ENCODE data around the gene NDFIP2.

Gene NDFIP2

DNA sequence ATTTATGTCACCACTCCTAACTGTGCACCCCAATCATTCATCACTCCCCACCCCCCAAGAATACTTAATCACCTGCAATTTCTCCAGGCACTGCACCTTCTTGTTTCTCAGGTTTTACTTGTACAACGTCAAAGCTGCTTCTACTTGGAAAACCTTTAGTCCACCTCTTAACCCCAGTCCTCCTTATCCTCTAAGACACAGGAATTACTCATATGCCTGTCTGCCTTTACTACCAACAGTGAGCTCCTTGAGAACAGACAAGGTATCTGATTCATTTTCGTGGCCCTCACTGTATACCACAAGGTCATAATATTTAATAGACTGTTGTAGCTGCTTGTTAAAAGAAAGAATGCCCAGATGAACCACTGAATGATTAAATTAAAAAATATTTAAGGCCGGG is 21.0 kb upstream of the NDFIP2 start:
- FAIRE-seq = no peak

DNA sequence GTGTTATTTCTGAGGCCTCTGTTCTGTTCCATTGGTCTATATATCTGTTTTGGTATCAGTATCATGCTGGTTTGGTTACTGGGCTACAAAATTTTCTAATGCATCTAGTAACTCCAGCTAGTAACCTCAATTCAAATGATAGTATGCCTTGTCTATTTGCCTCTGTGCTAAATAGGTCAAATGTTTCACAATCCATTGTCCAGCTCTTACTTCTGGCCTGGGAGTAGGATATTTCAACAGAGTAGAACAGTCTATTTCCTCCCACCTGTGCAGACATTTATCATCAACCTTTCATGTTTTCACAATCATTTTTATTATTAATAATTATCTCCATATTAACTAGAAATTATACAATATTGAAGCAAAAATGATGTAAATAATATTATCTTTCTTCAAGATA is 18.1 kb upstream of the NDFIP2 start:
- FAIRE-seq = no peak

DNA sequence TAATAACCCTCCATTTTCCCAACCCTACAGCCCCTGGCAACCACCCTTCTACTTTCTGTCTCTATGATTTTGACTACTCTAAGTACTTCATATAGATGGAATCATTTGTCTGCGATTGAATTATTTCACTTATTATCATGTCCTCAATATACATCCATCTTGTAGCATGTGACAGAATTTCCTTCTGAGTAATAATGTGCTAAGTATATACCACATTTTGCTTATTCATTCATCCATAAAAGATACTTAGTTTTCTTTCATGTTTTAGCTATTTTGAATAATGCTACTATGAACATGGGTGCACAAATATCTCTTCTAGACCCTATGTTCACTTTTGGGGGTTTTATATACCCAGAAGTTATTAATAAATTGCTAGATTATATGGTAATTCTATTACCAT is 17.4 kb upstream of the NDFIP2 start:
- no peak for FAIRE-seq

- no peak for FAIRE-seq
Observed at GRCh38 chr13:79466872-79467271, 14.1 kb upstream of the NDFIP2 start.

DNA sequence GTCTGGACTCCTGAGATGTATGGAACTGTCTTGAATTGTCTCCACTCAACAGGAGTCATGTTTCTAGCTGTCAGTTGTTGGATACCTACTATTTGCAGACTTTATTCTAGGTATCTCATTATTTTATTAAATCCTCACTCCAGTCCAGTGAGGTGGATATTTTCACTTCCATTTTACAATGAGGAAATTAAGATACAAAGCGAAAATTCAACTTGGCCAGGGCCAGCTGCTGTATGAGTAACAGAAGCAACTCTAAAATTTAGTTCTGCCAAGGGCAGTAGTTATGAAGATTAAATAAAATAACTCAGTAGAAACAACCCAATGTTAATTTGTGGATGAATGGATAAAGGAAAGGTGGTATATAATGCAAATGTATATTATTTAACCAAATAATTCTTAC is 12.6 kb upstream of the NDFIP2 start:
- FAIRE-seq = no peak

- no peak for FAIRE-seq
Observed at GRCh38 chr13:79468819-79469218, 12.1 kb upstream of the NDFIP2 start.

DNA sequence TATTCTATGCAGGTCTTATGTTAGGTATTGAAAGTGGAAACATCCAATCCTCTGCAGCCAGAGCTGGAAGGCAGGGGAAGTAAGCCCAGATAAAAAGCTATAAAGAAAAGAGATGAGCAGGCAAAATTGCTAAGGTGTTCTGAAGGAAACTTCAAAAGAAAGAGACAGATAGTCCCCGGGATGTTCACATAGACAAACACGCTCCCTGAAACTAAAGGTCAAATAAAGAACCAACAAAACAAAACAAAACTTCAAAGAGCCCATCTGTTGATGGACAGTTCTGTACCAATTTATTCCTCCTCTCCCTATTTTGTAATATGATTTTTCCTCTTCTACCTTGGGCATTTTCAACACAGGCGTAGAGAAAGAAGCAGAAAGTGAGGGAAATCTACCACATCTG is 11.3 kb upstream of the NDFIP2 start:
- FAIRE-seq = no peak

DNA sequence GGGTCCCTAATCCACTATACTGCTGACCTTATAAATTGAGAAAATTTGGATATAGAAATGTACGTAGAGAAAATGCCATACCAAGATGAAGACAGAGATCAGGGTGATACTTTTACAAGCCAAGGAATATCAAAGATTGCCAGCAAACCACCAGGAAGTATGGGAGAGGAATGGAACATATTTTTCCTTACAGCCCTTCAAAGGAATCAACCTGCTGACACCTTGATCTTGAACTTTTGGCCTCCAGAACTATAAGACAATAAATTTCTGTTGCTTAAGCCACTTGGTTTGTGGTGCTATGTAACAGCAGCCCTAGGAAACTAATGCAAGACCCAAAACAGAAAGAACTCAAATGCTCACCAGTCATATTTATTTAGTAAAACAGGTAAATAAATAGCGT is 10.3 kb upstream of the NDFIP2 start:
- no peak for FAIRE-seq

DNA sequence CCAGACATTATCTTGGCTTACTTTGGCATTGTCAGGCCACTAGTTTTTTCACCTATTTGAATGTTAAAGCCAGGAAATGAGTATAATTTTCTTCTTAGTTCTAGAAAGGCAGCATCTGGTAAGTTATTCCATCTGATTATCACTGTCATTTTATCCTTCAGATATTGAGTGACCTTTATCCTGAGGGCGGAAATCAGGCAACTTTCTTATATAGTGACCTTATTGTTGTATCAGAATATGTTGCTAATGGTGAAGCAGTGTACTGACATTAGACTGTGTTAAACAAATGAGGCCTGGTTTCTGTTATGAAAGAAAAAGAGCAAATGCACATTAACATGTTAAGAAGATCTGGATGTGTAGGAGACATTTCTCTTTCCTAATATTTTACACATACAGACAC is 5.4 kb upstream of the NDFIP2 start:
- FAIRE-seq = no peak

- FAIRE-seq = no peak
Observed at GRCh38 chr13:79477968-79478367, 3.0 kb upstream of the NDFIP2 start.

DNA sequence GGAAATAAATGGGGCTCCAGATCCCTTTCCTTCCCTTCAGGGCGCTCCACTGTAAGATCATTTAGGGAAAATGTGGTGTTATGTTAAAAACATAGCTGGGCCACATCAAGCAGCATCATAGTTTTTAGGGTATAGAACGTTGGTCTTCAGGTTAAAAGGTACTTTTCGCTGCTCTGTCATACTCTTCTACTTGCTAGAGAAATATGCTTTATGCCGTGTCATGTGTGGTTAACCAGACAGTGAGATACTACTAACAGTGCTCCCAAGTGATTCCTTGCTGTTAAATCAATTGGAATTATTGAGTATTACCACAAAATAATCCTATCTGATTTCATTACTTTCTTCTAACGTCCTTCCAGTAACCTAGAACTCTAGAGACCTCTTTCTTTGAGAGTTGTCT is 1.1 kb upstream of the NDFIP2 start:
- no peak for FAIRE-seq

DNA sequence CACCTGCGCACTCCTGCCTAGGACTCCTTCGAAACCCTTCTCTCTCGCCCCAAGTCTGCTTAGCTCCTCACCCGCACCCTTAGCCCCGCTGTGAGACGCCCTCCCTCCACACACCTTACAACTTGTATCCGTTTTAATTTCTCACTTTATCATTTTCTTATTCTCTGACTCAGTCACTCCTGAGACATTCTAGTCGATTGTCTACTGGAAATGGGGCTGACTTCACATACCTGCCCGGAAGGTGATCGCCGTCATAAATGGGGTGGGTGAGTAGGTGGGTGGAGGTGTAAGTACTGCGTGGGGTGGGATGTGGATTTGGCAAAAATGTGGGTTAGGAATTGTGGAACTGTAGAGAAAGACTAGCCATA is 714 bp downstream of the NDFIP2 start:
- FAIRE-seq = no peak

DNA sequence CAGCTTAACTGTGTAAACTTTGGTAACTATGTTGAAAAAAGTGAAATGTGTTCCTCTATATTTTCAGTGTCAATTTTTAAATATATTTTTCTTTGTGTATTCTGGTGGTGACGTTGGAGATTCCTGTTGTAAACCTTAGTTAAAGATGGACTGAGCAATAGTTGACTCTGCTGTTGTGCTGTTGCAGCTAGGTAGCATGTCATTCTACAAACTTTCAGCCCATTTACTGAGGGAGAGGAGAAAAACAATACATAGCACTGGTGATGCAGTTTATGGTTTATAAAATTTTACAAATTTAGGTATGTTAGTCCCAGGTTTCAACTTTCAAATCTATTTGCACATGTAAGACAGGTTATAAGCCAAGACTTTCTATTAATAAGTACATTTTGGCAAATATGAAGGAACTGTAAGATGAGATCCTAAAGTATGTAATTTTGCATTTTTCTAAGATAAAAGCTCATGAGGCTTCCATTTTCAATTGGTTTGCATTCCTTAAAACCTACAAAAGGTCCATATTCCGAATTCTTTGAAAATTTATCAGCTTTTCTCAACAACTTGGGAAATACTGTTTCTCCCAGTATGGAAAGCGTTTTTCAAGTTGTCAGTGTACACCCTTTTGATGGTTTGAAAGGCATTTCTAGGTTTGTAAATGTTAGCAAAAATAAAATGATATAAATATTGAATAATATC is 1.5 kb downstream of the NDFIP2 start:
- no peak for FAIRE-seq

DNA sequence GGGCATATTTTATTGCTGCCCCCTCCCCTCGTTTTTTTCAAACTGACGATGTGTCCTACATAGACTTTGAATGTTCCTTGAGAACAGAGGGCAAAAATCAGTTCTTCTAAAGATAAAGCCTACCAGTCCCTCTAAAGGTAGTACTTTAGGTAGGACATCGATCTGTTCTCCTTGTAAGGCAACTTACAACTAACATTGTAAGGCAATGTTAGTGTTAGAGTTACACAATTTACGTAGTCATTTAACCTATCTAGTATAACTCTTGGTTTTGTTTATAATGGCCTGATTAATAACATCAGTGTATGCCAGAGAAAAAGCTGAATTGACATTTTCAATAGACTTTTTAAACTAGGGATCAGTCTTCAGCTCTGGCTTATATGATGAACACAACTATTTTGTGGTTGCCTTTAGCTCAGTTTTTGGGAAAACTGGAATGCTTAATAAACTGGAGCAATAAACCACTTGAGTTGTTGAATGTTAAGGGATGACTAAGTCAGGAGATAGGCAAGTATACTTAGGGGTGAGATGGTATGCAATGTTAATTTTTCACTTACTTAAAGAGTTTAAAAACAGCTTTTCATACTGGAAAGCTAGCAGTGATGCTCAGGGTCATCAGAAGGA is 2.2 kb downstream of the NDFIP2 start:
- FAIRE-seq = no peak

DNA sequence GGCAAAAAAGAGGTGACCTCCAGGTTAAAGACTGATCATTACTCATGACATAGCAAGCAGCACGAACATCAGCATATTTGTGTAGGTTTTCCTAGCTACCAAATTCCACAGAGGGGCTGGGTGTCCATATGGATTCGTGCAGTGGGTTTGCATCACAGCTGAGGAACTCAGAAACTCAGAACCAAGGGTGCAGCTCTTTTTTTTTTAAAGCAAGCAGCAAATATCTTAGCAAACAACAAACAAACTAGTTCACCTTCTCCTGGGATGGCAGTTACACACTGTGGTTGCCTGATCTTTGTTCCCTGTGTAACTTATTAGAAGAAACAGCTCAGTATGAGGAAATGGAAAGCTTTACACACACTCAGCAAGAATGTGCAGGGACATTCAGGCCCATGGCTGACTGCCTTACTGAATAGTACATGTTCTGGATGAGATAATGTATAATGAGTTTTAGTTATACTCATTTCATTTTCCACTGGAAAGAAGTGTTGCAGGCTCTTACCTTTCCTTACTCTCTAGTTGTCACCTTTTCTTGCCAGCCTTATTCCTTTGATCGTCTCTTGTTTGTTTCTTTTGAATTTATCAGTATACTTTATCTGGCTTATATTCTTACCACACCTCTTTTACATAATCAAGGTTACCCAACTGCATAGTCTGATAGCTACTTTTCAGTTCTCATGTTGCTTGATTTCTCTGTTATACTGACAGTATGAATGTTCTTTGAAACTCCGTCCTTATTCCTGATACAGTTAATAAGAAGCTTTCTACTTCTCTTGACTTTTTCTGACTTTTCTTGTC is 4.3 kb downstream of the NDFIP2 start:
- FAIRE-seq = no peak

GRCh38 chr13:79486433-79487188 is 5.7 kb downstream of the NDFIP2 start:
- no peak for FAIRE-seq

GRCh38 chr13:79490326-79490725 is 9.4 kb downstream of the NDFIP2 start:
- FAIRE-seq = no peak

DNA sequence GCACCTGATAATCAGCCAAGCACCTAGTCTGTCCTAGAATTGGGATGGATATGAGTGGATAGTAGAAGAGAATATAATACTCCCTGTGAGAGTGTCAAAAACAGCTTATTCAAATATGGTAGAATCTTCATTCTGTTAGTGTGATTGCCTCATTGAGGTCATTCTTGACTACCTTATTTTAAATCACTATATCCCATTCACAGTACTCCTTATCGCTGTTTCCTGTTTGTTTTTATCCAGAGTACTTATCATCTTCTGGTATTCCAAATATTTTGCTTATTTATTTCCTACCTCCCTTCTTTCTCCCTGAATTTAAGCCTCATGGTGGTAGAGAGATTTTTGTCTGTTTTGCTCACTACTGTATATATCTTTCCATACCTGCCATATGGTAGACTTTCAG is 9.9 kb downstream of the NDFIP2 start:
- FAIRE-seq = no peak

DNA sequence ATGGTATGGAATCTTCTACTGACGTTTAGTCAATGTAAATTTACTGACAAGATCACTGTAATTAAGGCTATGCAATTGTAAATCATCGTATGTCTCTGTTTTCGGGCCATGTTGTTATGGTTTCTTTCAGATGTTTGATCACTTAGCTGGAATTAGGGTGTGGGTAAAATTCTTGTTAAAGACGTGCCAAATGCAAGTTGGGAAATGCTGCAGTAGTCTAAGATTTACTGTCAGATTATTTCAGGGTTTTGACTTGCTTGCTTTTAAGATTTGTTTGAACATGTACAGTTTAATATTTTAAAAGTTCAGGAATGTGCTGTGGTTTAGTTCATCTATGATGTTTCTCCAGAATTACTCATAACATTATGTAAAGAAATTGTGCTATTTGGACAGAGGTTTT is 10.8 kb downstream of the NDFIP2 start:
- no peak for FAIRE-seq

DNA sequence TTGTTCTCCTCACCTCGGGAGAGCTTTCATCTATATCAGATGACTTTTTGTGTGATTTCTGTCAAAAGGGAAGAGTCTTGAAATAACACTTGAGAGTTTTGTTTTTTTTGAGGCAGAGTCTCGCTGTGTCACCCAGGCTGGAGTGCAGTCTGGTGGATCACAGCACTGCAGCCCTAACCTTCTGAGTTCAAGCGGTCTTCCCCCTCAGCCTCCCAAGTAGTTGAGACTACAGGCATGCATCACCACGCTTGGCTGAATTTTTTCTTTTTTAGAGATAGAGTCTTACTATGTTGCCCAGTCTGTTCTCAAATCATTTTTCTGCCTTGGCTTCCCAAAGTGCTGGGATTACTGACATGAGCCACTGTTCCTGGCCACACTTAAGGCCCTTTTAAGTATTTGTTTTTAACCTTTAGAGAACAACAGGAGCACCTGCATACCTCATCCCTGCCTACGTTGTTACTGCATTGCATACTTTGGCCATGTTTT is 11.4 kb downstream of the NDFIP2 start:
- FAIRE-seq = no peak

GRCh38 chr13:79492918-79493594 is 12.1 kb downstream of the NDFIP2 start:
- FAIRE-seq = peak; percentile 36

GRCh38 chr13:79496188-79496587 is 15.2 kb downstream of the NDFIP2 start:
- no peak for FAIRE-seq

DNA sequence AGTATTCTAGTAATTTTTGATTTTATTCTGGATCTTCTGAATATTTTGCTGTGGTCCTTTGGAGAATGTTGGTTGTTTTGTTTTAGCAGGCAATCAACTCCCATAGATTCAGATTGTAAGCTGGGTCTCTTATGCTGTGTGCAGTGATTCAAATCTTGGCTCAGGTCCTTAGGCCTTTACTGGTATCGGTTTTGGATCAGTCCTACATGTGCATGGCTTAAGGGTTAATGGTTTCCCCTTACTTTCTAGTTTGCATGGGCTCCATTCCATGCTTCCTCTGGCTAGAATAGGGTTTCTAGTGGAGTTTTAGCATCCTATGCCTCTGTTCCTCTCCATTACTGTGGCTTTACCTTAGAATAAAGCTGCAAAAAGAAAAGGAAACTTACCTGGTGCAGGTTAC is 16.1 kb downstream of the NDFIP2 start:
- no peak for FAIRE-seq

Data from colon (tissue), 2 donors.